ENCODE measurements around the gene AJUBA.

AJUBA gene

GRCh38 chr14:22978981-22979671 lies 3.2 kb downstream of the AJUBA start:
- H3K27ac ChIP-seq (ENCODE audit: low read depth, low read length): no peak overlapping the region
- peaks cover 13% of the 10 kb centered on the region; the same call in 1 of the 2 replicates for H3K27me3 ChIP-seq (ENCODE audit: control insufficient read depth, insufficient read depth, low read length)
- peaks cover 44% of the 10 kb centered on the region for H3K36me3 ChIP-seq (ENCODE audit: control insufficient read depth, insufficient read depth, low read length)
- H3K4me3 ChIP-seq (ENCODE audit: low read depth, low read length): peak overlapping the region; percentile 69
- peaks cover 47% of the 10 kb centered on the region for H3K4me1 ChIP-seq (ENCODE audit: control insufficient read depth, insufficient read depth, low read length)
- no peaks in the 10 kb centered on the region for H3K9me3 ChIP-seq (ENCODE audit: control insufficient read depth, insufficient read depth, low read depth, low read length)
- H3K9ac ChIP-seq (ENCODE audit: low read length): peak overlapping the region; percentile 9

GRCh38 chr14:22978487-22978837 lies 3.9 kb downstream of the AJUBA start:
- Histone ChIP-seq H3K27me3 (ENCODE audit: control insufficient read depth, insufficient read depth, low read length) (peaks cover 13% of the 10 kb centered on the region; the same call in 1 of the 2 replicates), H3K4me1 (ENCODE audit: control insufficient read depth, insufficient read depth, low read length) (peaks cover 47% of the 10 kb centered on the region), H3K4me3 (ENCODE audit: low read depth, low read length) (peak overlapping the region; percentile 69; the same call in 1 of the 2 replicates), H3K36me3 (ENCODE audit: control insufficient read depth, insufficient read depth, low read length) (peaks cover 51% of the 10 kb centered on the region), H3K27ac (ENCODE audit: low read depth, low read length) (peak overlapping the region; percentile 66; the same call in 1 of the 2 replicates), H3K9me3 (ENCODE audit: control insufficient read depth, insufficient read depth, low read depth, low read length) (no peaks in the 10 kb centered on the region), H3K9ac (ENCODE audit: low read length) (peak overlapping the region; percentile 65)

GRCh38 chr14:22977684-22978486 lies 4.5 kb downstream of the AJUBA start:
- Histone ChIP-seq H3K9ac (ENCODE audit: low read length) (peak overlapping the region; percentile 77), H3K9me3 (ENCODE audit: control insufficient read depth, insufficient read depth, low read depth, low read length) (no peaks in the 10 kb centered on the region), H3K27ac (ENCODE audit: low read depth, low read length) (peak overlapping the region; percentile 80), H3K27me3 (ENCODE audit: control insufficient read depth, insufficient read depth, low read length) (peaks cover 13% of the 10 kb centered on the region; the same call in 1 of the 2 replicates), H3K4me3 (ENCODE audit: low read depth, low read length) (peak overlapping the region; percentile 69), H3K36me3 (ENCODE audit: control insufficient read depth, insufficient read depth, low read length) (peaks cover 56% of the 10 kb centered on the region), H3K4me1 (ENCODE audit: control insufficient read depth, insufficient read depth, low read length) (peaks cover 44% of the 10 kb centered on the region)

GRCh38 chr14:22977434-22977683 lies 5.0 kb downstream of the AJUBA start:
- H3K9me3 ChIP-seq (ENCODE audit: control insufficient read depth, insufficient read depth, low read depth, low read length): no peaks in the 10 kb centered on the region
- H3K27ac ChIP-seq (ENCODE audit: low read depth, low read length): peak overlapping the region; percentile 80
- peak overlapping the region; percentile 33 for H3K4me3 ChIP-seq (ENCODE audit: low read depth, low read length)
- H3K9ac ChIP-seq (ENCODE audit: low read length): peak overlapping the region; percentile 77
- peaks cover 44% of the 10 kb centered on the region for H3K4me1 ChIP-seq (ENCODE audit: control insufficient read depth, insufficient read depth, low read length)
- H3K27me3 ChIP-seq (ENCODE audit: control insufficient read depth, insufficient read depth, low read length): peaks cover 13% of the 10 kb centered on the region; the same call in 1 of the 2 replicates
- H3K36me3 ChIP-seq (ENCODE audit: control insufficient read depth, insufficient read depth, low read length): peaks cover 62% of the 10 kb centered on the region

GRCh38 chr14:22976620-22977433 lies 5.5 kb downstream of the AJUBA start:
- no peaks in the 10 kb centered on the region for H3K9me3 ChIP-seq (ENCODE audit: control insufficient read depth, insufficient read depth, low read depth, low read length)
- peaks cover 44% of the 10 kb centered on the region for H3K4me1 ChIP-seq (ENCODE audit: control insufficient read depth, insufficient read depth, low read length)
- H3K36me3 ChIP-seq (ENCODE audit: control insufficient read depth, insufficient read depth, low read length): peaks cover 67% of the 10 kb centered on the region
- H3K4me3 ChIP-seq (ENCODE audit: low read depth, low read length): peak overlapping the region; percentile 33
- H3K27me3 ChIP-seq (ENCODE audit: control insufficient read depth, insufficient read depth, low read length): peaks cover 11% of the 10 kb centered on the region; the same call in 1 of the 2 replicates
- peak overlapping the region; percentile 80 for H3K27ac ChIP-seq (ENCODE audit: low read depth, low read length)
- peak overlapping the region; percentile 77 for H3K9ac ChIP-seq (ENCODE audit: low read length)

GRCh38 chr14:22974530-22975313 lies 7.6 kb downstream of the AJUBA start:
- no peaks in the 10 kb centered on the region for H3K9me3 ChIP-seq (ENCODE audit: control insufficient read depth, insufficient read depth, low read depth, low read length)
- peaks cover 38% of the 10 kb centered on the region for H3K4me1 ChIP-seq (ENCODE audit: control insufficient read depth, insufficient read depth, low read length)
- H3K27me3 ChIP-seq (ENCODE audit: control insufficient read depth, insufficient read depth, low read length): no peaks in the 10 kb centered on the region
- peaks cover 74% of the 10 kb centered on the region for H3K36me3 ChIP-seq (ENCODE audit: control insufficient read depth, insufficient read depth, low read length)
- no peak overlapping the region for H3K27ac ChIP-seq (ENCODE audit: low read depth, low read length)
- H3K9ac ChIP-seq (ENCODE audit: low read length): no peak overlapping the region
- no peak overlapping the region for H3K4me3 ChIP-seq (ENCODE audit: low read depth, low read length)

GRCh38 chr14:22973217-22974032 lies 8.9 kb downstream of the AJUBA start:
- no peak overlapping the region for H3K4me3 ChIP-seq (ENCODE audit: low read depth, low read length)
- H3K4me1 ChIP-seq (ENCODE audit: control insufficient read depth, insufficient read depth, low read length): peaks cover 25% of the 10 kb centered on the region
- no peaks in the 10 kb centered on the region for H3K27me3 ChIP-seq (ENCODE audit: control insufficient read depth, insufficient read depth, low read length)
- H3K9me3 ChIP-seq (ENCODE audit: control insufficient read depth, insufficient read depth, low read depth, low read length): no peaks in the 10 kb centered on the region
- no peak overlapping the region for H3K9ac ChIP-seq (ENCODE audit: low read length)
- H3K27ac ChIP-seq (ENCODE audit: low read depth, low read length): no peak overlapping the region
- H3K36me3 ChIP-seq (ENCODE audit: control insufficient read depth, insufficient read depth, low read length): peaks cover 72% of the 10 kb centered on the region

GRCh38 chr14:22972313-22972930 lies 9.9 kb downstream of the AJUBA start:
- H3K9me3 ChIP-seq (ENCODE audit: control insufficient read depth, insufficient read depth, low read depth, low read length): no peaks in the 10 kb centered on the region
- no peak overlapping the region for H3K4me3 ChIP-seq (ENCODE audit: low read depth, low read length)
- H3K9ac ChIP-seq (ENCODE audit: low read length): no peak overlapping the region
- H3K27me3 ChIP-seq (ENCODE audit: control insufficient read depth, insufficient read depth, low read length): no peaks in the 10 kb centered on the region
- peaks cover 16% of the 10 kb centered on the region for H3K4me1 ChIP-seq (ENCODE audit: control insufficient read depth, insufficient read depth, low read length)
- peaks cover 66% of the 10 kb centered on the region for H3K36me3 ChIP-seq (ENCODE audit: control insufficient read depth, insufficient read depth, low read length)
- no peak overlapping the region for H3K27ac ChIP-seq (ENCODE audit: low read depth, low read length)

GRCh38 chr14:22971152-22971551 lies 11.2 kb downstream of the AJUBA start:
- peaks cover 55% of the 10 kb centered on the region for H3K36me3 ChIP-seq (ENCODE audit: control insufficient read depth, insufficient read depth, low read length)
- H3K9ac ChIP-seq (ENCODE audit: low read length): no peak overlapping the region
- H3K4me1 ChIP-seq (ENCODE audit: control insufficient read depth, insufficient read depth, low read length): peaks cover 4% of the 10 kb centered on the region; the same call in 1 of the 2 replicates
- H3K9me3 ChIP-seq (ENCODE audit: control insufficient read depth, insufficient read depth, low read depth, low read length): no peaks in the 10 kb centered on the region
- no peak overlapping the region for H3K4me3 ChIP-seq (ENCODE audit: low read depth, low read length)
- no peak overlapping the region for H3K27ac ChIP-seq (ENCODE audit: low read depth, low read length)
- no peaks in the 10 kb centered on the region for H3K27me3 ChIP-seq (ENCODE audit: control insufficient read depth, insufficient read depth, low read length)
